NCI-H128 (cell line): Measurements from ENCODE around the gene ANKRD39.

Source experiments
- DNase-seq: peaks from one replicate; lab custom pipeline; 2025; ENCODE audit not compliant: unreplicated experiment; lab: John Stamatoyannopoulos, UW

The ANKRD39 gene

GRCh38 chr2:96888072-96889011 is 30.5 kb upstream of the ANKRD39 start:
- peak; percentile 5 for DNase-seq

GRCh38 chr2:96887493-96888012 is 29.7 kb upstream of the ANKRD39 start:
- no peak for DNase-seq

- DNase-seq: no peak
Measured at GRCh38 chr2:96885432-96886347, 27.9 kb upstream of the ANKRD39 start.

- no peak for DNase-seq
Measured at GRCh38 chr2:96884299-96885094, 26.7 kb upstream of the ANKRD39 start.

- no peak for DNase-seq
Measured at GRCh38 chr2:96883306-96883705, 25.5 kb upstream of the ANKRD39 start.

- DNase-seq: no peak
Measured at GRCh38 chr2:96882906-96883305, 25.1 kb upstream of the ANKRD39 start.

- no peak for DNase-seq
Measured at GRCh38 chr2:96882230-96882629, 24.4 kb upstream of the ANKRD39 start.

- DNase-seq: no peak
Measured at GRCh38 chr2:96881349-96882195, 23.8 kb upstream of the ANKRD39 start.

- no peak for DNase-seq
Measured at GRCh38 chr2:96880891-96881273, 23.1 kb upstream of the ANKRD39 start.

- no peak for DNase-seq
Measured at GRCh38 chr2:96879545-96880040, 21.8 kb upstream of the ANKRD39 start.

GRCh38 chr2:96878796-96879544 is 21.2 kb upstream of the ANKRD39 start:
- DNase-seq: no peak

- DNase-seq: no peak
Measured at GRCh38 chr2:96878171-96878570, 20.4 kb upstream of the ANKRD39 start.

GRCh38 chr2:96877631-96878092 is 19.8 kb upstream of the ANKRD39 start:
- no peak for DNase-seq

GRCh38 chr2:96877042-96877451 is 19.2 kb upstream of the ANKRD39 start:
- DNase-seq: no peak

GRCh38 chr2:96876269-96877041 is 18.6 kb upstream of the ANKRD39 start:
- no peak for DNase-seq

- DNase-seq: no peak
Measured at GRCh38 chr2:96875498-96876268, 17.9 kb upstream of the ANKRD39 start.

GRCh38 chr2:96874198-96874831 is 16.5 kb upstream of the ANKRD39 start:
- DNase-seq: no peak
